Spleen (tissue), 7 donors: ENCODE measurements around the gene SHKBP1.

Experiments used
- POLR2A ChIP-seq, 3 donors: fragments of 450-650 bp; IDR thresholded peaks; one replicate each; pipeline ENCODE4 v1.5.1; 2017; ENCODE audit warnings: antibody characterized with exemption in 3 of 3, mild to moderate bottlenecking in 1 of 3
- TF ChIP-seq, protein P1 (sequence below), 11 experiments: fragments of 200-600 bp in 7 of 11; fragments of 450-650 bp in 4 of 11; sonication (generic) in 4 of 11; IDR thresholded peaks in 8 of 11; conservative IDR thresholded peaks in 3 of 11; 1 replicate in 7 of 11; 2 replicates in 4 of 11; pipeline versions ENCODE4 v1.4.0 to v1.8.0; 2016 to 2021; ENCODE audit warnings: antibody characterized with exemption in 11 of 11, inconsistent platforms in 4 of 11, mild to moderate bottlenecking in 1 of 11
- donor health status: DM: no; HTN: no; CAD: no; lungs with moderate emphysema.
- donor health status: DM: no; HTN: no; CAD: no.
- donor health status: DM: no; HTN: no; CAD: no.

GRCh38 chr19:40640744-40641143 is 64.1 kb downstream of the SHKBP1 start:
- no peak for TF ChIP-seq POLR2A (IDR thresholded peaks at IDR 0.05)
- TF ChIP-seq, protein P1, sequence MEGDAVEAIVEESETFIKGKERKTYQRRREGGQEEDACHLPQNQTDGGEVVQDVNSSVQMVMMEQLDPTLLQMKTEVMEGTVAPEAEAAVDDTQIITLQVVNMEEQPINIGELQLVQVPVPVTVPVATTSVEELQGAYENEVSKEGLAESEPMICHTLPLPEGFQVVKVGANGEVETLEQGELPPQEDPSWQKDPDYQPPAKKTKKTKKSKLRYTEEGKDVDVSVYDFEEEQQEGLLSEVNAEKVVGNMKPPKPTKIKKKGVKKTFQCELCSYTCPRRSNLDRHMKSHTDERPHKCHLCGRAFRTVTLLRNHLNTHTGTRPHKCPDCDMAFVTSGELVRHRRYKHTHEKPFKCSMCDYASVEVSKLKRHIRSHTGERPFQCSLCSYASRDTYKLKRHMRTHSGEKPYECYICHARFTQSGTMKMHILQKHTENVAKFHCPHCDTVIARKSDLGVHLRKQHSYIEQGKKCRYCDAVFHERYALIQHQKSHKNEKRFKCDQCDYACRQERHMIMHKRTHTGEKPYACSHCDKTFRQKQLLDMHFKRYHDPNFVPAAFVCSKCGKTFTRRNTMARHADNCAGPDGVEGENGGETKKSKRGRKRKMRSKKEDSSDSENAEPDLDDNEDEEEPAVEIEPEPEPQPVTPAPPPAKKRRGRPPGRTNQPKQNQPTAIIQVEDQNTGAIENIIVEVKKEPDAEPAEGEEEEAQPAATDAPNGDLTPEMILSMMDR (IDR thresholded peaks at IDR 0.05 in 8 of 11, conservative IDR thresholded peaks at IDR 0.05 in 3 of 11), result no peak
